Duodenal mucosa (tissue), 2 donors: ENCODE data around the gene POMGNT2.
"Not testable (repeated sequence)": the region's sequence is repeated elsewhere in the genome, so short reads cannot be mapped to it uniquely, and the experiment has no call there.

ENCODE experiments used
- H3K27ac ChIP-seq: one replicate; pipeline ENCODE4 v1.7.0; 2013; ENCODE audit warnings: low read depth, low read length
- H3K27me3 ChIP-seq, 2 donors: one replicate each; pipeline ENCODE4 v1.7.0; 2013; ENCODE audit warnings: low read length in 2 of 2, control low read depth in 1 of 2; ENCODE audit not compliant: insufficient read depth in 2 of 2, control insufficient read depth in 1 of 2
- H3K36me3 ChIP-seq, 2 donors: one replicate each; pipeline ENCODE4 v1.7.0; 2013; ENCODE audit warnings: low read length in 2 of 2, control low read depth in 1 of 2; ENCODE audit not compliant: insufficient read depth in 2 of 2, control insufficient read depth in 1 of 2
- H3K4me1 ChIP-seq, 2 donors: one replicate each; pipeline ENCODE4 v1.7.0; 2013; ENCODE audit warnings: low read length in 2 of 2, control low read depth in 1 of 2; ENCODE audit not compliant: insufficient read depth in 2 of 2, control insufficient read depth in 1 of 2
- H3K4me3 ChIP-seq, 2 donors: one replicate each; pipeline ENCODE4 v1.7.0; 2013; ENCODE audit warnings: low read length in 2 of 2, low read depth in 1 of 2
- H3K9ac ChIP-seq, 2 donors: one replicate each; pipeline ENCODE4 v1.7.0; 2013; ENCODE audit warnings: low read length in 2 of 2, low read depth in 1 of 2
- H3K9me3 ChIP-seq, 2 donors: one replicate each; pipeline ENCODE4 v1.7.0; 2013; ENCODE audit warnings: low read length in 2 of 2, control low read depth in 1 of 2; ENCODE audit not compliant: control insufficient read depth in 1 of 2

POMGNT2 gene

GRCh38 chr3:43077261-43077660, 28.6 kb downstream of the POMGNT2 start:
- H3K27ac ChIP-seq = no peak overlapping the region
- no peaks in the 10 kb centered on the region for H3K4me1 ChIP-seq
- H3K27me3 ChIP-seq = no peaks in the 10 kb centered on the region
- no peak overlapping the region for H3K4me3 ChIP-seq
- no peak overlapping the region for H3K9ac ChIP-seq
- H3K36me3 ChIP-seq = peaks cover 14 to 21% of the 10 kb centered on the region in 2 donors
- H3K9me3 ChIP-seq = no peaks in the 10 kb centered on the region

DNA sequence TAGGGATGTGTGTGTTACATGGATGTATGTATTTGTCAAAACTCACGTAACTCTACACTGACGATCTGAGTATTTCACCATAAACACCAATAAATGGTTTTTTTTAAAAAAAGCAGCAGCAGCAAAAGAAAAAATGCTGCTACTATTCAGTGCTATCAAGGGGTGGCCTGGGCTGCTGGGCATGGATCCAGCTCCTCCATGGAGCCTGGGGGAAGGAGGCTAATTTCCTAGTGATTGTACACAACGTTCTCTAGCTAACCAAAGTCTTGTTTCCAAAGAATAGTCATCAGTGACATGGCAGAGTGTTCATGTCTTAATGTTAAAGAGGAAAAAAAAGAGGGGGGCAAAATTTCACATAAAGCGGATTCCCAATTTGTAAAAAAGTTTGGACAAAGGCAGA, 29.0 kb downstream of the POMGNT2 start:
- H3K9me3 ChIP-seq = no peaks in the 10 kb centered on the region
- peaks cover 14 to 21% of the 10 kb centered on the region in 2 donors for H3K36me3 ChIP-seq
- no peak overlapping the region for H3K9ac ChIP-seq
- H3K27ac ChIP-seq = no peak overlapping the region
- H3K4me1 ChIP-seq = no peaks in the 10 kb centered on the region
- H3K4me3 ChIP-seq = no peak overlapping the region
- H3K27me3 ChIP-seq = no peaks in the 10 kb centered on the region

DNA sequence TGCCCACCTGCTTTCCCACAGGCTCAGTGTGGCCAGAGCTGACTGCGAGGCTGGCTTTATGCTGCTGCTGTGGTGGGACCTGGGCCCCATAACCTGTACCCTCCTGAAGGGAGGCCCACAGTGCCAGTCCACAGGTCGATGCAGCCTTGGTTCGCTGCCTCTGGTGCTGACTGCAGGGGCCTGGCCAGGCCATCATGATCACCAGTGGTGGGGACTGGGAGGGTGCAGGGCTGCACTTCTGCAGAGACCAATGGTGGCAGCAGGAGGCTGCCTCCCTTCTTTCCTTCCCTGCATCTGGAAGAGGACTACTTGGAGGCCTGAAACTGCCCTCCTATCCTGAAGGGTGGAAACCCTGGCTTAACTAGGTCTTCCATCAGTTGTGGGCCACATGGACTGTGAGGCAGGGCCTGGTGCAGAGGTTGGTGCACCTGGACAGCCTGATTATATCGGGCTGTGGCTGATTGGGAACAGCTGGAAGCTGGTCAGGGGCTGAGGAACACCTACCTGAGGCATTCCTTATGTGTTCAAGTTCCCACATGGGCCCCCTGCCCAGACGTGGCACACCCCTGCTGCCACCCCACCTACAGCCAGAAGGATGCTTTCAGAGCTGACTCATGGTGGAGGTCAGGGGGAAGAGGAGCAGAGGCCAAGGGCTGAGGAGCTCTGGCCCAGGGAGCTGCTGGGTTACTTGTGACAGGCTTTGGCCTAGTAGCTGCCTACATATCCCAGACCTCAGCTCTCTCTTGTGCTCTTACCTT, 29.8 kb downstream of the POMGNT2 start:
- Histone ChIP-seq H3K27me3 (no peaks in the 10 kb centered on the region), H3K27ac (no peak overlapping the region), H3K36me3 (peaks cover 14 to 19% of the 10 kb centered on the region in 2 donors), H3K9me3 (no peaks in the 10 kb centered on the region), H3K4me1 (no peaks in the 10 kb centered on the region), H3K9ac (no peak overlapping the region), H3K4me3 (no peak overlapping the region)

- Histone ChIP-seq H3K9ac (no peak overlapping the region), H3K27me3 (no peaks in the 10 kb centered on the region), H3K27ac (no peak overlapping the region), H3K4me1 (no peaks in the 10 kb centered on the region), H3K4me3 (no peak overlapping the region), H3K36me3 (peaks cover 7 to 10% of the 10 kb centered on the region in 2 donors), H3K9me3 (no peaks in the 10 kb centered on the region)
Observed at GRCh38 chr3:43074901-43075689, 30.8 kb downstream of the POMGNT2 start.

DNA sequence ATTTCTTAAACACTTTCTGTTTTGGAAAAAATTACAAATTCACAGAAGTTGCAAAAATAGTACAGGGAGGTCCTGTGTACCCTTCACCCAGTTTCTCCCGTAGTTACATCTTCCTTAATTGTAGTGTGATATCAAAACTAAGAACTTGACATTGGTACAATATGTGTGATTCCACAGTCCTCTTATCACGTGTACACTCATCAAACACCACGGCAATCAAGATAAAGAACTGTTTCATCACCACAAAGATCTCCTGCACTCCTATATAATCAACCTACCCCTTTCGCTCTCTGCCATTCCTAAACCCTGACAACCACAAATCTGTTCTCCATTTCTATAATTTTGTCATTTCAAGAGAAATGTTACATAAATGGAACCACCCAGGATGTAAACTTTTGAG, 31.4 kb downstream of the POMGNT2 start:
- peaks cover under 1 to 3% of the 10 kb centered on the region in 2 donors for H3K36me3 ChIP-seq

DNA sequence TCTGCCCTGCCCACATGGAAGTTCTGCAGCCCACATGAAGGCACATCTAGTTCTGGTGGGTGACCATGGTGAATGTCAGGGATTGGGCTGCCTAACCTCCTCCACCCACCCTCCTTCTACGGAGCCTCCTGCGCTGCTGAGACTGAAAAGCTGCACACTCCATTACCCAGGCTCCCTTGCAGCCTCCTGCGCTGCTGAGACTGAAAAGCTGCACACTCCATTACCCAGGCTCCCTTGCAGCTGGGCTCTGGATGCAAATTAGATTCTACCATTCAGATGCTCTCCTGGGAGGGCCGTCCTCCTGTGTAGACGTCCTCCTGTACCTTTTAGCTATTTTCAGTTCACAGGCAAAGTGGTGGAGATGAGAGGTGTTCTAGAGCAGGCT, 32.1 kb downstream of the POMGNT2 start:
- H3K4me1 ChIP-seq = no peaks in the 10 kb centered on the region
- H3K9me3 ChIP-seq = no peaks in the 10 kb centered on the region
- H3K9ac ChIP-seq = no peak overlapping the region
- no peak overlapping the region for H3K4me3 ChIP-seq
- no peaks in the 10 kb centered on the region for H3K27me3 ChIP-seq
- no peaks in the 10 kb centered on the region for H3K36me3 ChIP-seq
- H3K27ac ChIP-seq = no peak overlapping the region

More for the DNA sequence above, 31.4 kb downstream of the POMGNT2 start:
- Histone ChIP-seq H3K9me3 (no peaks in the 10 kb centered on the region), H3K4me3 (no peak overlapping the region), H3K27ac (no peak overlapping the region), H3K4me1 (no peaks in the 10 kb centered on the region), H3K27me3 (no peaks in the 10 kb centered on the region), H3K9ac (no peak overlapping the region)

GRCh38 chr3:43073116-43073835, 32.6 kb downstream of the POMGNT2 start:
- H3K9ac ChIP-seq = no peak overlapping the region
- no peak overlapping the region for H3K27ac ChIP-seq
- no peaks in the 10 kb centered on the region for H3K4me1 ChIP-seq
- no peaks in the 10 kb centered on the region for H3K36me3 ChIP-seq
- H3K27me3 ChIP-seq = no peaks in the 10 kb centered on the region
- H3K9me3 ChIP-seq = no peaks in the 10 kb centered on the region
- H3K4me3 ChIP-seq = no peak overlapping the region

DNA sequence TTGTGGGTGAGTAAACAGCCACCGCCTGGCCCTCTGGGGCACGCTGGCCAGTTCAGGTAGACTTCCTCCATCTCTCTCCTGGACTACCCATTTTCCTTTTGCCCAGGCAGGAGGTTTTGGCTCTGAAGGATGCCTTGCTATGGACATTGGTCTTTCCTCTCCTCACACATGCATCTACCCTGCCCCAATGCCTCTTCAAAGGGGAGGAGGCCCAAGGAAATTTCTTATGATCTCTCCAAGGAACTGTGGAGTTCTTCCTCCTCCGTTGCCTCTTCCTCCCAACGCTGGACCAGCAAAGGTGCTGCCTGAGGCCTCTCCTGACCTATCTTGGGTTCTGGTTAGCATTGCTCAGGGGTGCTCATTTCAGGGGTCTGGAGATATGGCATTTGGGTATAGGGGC, 33.5 kb downstream of the POMGNT2 start:
- Histone ChIP-seq H3K4me1 (no peaks in the 10 kb centered on the region), H3K9me3 (no peaks in the 10 kb centered on the region), H3K36me3 (no peaks in the 10 kb centered on the region), H3K9ac (no peak overlapping the region), H3K27me3 (no peaks in the 10 kb centered on the region), H3K4me3 (no peak overlapping the region), H3K27ac (no peak overlapping the region)

DNA sequence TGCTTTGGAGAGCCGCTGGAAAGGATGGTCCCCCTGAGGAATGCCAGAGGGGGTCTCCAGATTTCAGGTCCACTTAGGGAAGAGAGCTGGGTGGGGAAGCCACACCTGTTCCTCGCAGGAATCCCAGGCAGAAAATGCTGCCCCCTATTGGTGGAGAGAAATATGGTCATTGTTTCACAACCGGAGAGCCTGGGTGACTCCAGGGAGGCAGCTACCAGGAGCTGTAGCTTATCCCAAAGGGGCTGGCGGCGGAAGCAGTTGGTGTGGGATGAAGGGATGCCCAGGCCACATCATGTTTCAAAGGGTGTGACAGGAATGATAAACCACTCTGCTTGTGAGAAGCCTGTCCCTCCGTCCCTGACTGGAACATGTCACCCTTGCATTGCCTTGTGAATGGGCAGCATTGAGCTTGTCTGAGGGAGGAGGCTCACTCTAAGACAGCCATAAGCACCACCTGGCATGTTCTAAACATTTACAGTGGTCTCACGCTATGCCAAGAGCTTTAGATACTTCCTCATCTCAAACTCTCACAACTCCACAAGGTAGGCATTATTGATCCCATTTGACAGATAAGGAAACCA, 34.5 kb downstream of the POMGNT2 start:
- H3K36me3 ChIP-seq = no peaks in the 10 kb centered on the region
- H3K9me3 ChIP-seq = no peaks in the 10 kb centered on the region
- H3K9ac ChIP-seq = no peak overlapping the region
- no peaks in the 10 kb centered on the region for H3K27me3 ChIP-seq
- no peak overlapping the region for H3K4me3 ChIP-seq
- H3K27ac ChIP-seq = no peak overlapping the region
- H3K4me1 ChIP-seq = no peaks in the 10 kb centered on the region

DNA sequence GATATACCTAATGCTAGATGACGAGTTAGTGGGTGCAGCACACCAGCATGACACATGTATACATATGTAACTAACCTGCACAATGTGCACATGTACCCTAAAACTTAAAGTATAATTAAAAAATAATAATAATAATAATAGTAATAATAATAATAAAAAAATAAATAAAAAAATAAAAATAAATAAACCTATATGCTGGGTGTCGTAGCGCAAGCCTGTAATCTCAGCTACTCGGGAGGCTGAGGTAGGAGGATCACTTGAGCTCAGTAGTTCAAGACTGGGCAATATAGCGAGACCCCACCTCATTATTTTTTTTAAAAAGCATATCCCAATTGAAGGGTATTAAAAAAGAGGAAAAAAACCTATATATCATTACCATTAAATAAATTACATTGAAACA, 35.2 kb downstream of the POMGNT2 start:
- not testable (repeated sequence) for H3K4me3 ChIP-seq, H3K27me3 ChIP-seq, H3K36me3 ChIP-seq, H3K4me1 ChIP-seq, H3K9me3 ChIP-seq, H3K27ac ChIP-seq, H3K9ac ChIP-seq
